K562 (cell line): ENCODE measurements around the gene HDC. TPM values are rescaled to one million over a fixed set of nuclear protein-coding genes. Genes with fewer than 3 reads are reported as not detected.

Experiments used
- ADNP ChIP-seq: fragments of 200-800 bp; sonication (Bioruptor generic); IDR thresholded peaks from 2 replicates; pipeline ENCODE4 v1.6.1; 2016; ENCODE audit warnings: missing genetic modification characterization, missing compliant biosample characterization
- ARID1B ChIP-seq: fragments of 450-650 bp; IDR thresholded peaks from 2 replicates; pipeline ENCODE4 v1.6.1; 2016; ENCODE audit warnings: antibody characterized with exemption, mild to moderate bottlenecking, inconsistent platforms
- CBFA2T3 ChIP-seq: fragments of 450-650 bp; IDR thresholded peaks from 2 replicates; pipeline ENCODE4 v1.6.1; 2017
- CCNT2 ChIP-seq: IDR thresholded peaks from 2 replicates; pipeline ENCODE4 v1.6.1; 2011; ENCODE audit warnings: borderline replicate concordance, low read depth, mild to moderate bottlenecking, moderate library complexity, mixed read lengths, low read length; ENCODE audit not compliant: insufficient read length; ENCODE audit errors: extremely low read depth
- FOSL1 ChIP-seq: fragments of 200-800 bp; sonication (Bioruptor generic); conservative IDR thresholded peaks from 2 replicates; pipeline ENCODE4 v1.6.1; 2016; ENCODE audit warnings: missing genetic modification characterization, missing compliant biosample characterization
- FOXK2 ChIP-seq, 2 experiments: fragments of 450-650 bp; IDR thresholded peaks in 1 of 2; conservative IDR thresholded peaks in 1 of 2; 2 replicates each; pipeline ENCODE4 v1.6.1; 2016; ENCODE audit warnings: low read depth in 2 of 2, mild to moderate bottlenecking in 1 of 2
- GABPB2 ChIP-seq: fragments of 250-450 bp; sonication (Bioruptor Pico); conservative IDR thresholded peaks from 2 replicates; pipeline ENCODE4 v1.5.1; 2021; ENCODE audit warnings: mild to moderate bottlenecking
- ILF3 ChIP-seq: fragments of 450-650 bp; IDR thresholded peaks from 2 replicates; pipeline ENCODE4 v1.6.1; 2018; ENCODE audit warnings: antibody characterized with exemption, mild to moderate bottlenecking, moderate library complexity, borderline replicate concordance
- KLF6 ChIP-seq: fragments of 250-450 bp; sonication (Bioruptor Pico); IDR thresholded peaks from 2 replicates; pipeline ENCODE4 v1.4.0; 2020; ENCODE audit warnings: mild to moderate bottlenecking, moderate library complexity, borderline replicate concordance
- MCM2 ChIP-seq: fragments of 450-650 bp; IDR thresholded peaks from 2 replicates; pipeline ENCODE4 v1.6.1; 2017; ENCODE audit warnings: low read depth, mild to moderate bottlenecking
- MCM7 ChIP-seq, 2 experiments: fragments of 450-650 bp; IDR thresholded peaks; 2 replicates each; pipeline ENCODE4 v1.6.1; 2016 to 2018
- MEIS2 ChIP-seq: fragments of 450-650 bp; IDR thresholded peaks from 2 replicates; pipeline ENCODE4 v1.6.1; 2014; ENCODE audit warnings: mild to moderate bottlenecking; ENCODE audit not compliant: partially characterized antibody
- PML ChIP-seq: IDR thresholded peaks from 2 replicates; pipeline ENCODE4 v1.6.1; 2012; ENCODE audit warnings: low read length, inconsistent platforms
- POLR2AphosphoS5 ChIP-seq: IDR thresholded peaks from 2 replicates; pipeline ENCODE4 v1.6.1; 2011; ENCODE audit warnings: mild to moderate bottlenecking, low read depth, low read length, moderate library complexity; ENCODE audit not compliant: control insufficient read depth, insufficient read depth
- RAD51 ChIP-seq: fragments of 450-650 bp; IDR thresholded peaks from 2 replicates; pipeline ENCODE4 v1.7.1; 2016; ENCODE audit warnings: low read depth, mild to moderate bottlenecking, borderline replicate concordance
- SMAD3 ChIP-seq: fragments of 450-650 bp; formaldehyde crosslinking; conservative IDR thresholded peaks from 2 replicates; pipeline ENCODE4 v1.4.0; 2020; ENCODE audit warnings: mild to moderate bottlenecking
- SMARCE1 ChIP-seq: fragments of 450-650 bp; IDR thresholded peaks from 2 replicates; pipeline ENCODE4 v1.7.1; 2016; ENCODE audit warnings: mild to moderate bottlenecking
- ZC3H8 ChIP-seq: fragments of 450-650 bp; IDR thresholded peaks from 2 replicates; pipeline ENCODE4 v1.6.1; 2017
- ZNF444 ChIP-seq: fragments of 250-450 bp; sonication (Bioruptor Pico); IDR thresholded peaks from 2 replicates; pipeline ENCODE4 v1.4.0; 2020; ENCODE audit warnings: mild to moderate bottlenecking, moderate library complexity
- polyA plus RNA-seq, 8 experiments: library from polyadenylated mRNA; depleted of rRNA in 4 of 8; stranded (reverse) in 5 of 8; unstranded in 3 of 8; fragments of >200 nt; fragmentation: Nextera tagmentation in 2 of 8; fragmentation: Illumina TruSeq in 1 of 8; extraction: Ambion mirVana in 2 of 8; extraction: Trizol in 1 of 8; gene quantifications; 2 replicates each; pipeline versions ENCODE4 v1.2.1 to v1.2.3, GENCODE V29; 2011 to 2014; ENCODE audit warnings: inconsistent platforms in 1 of 8, missing spikeins in 1 of 8
- total RNA-seq, 7 experiments: library from RNA; depleted of rRNA in 6 of 7; stranded (reverse); fragments of >200 nt in 6 of 7; fragmentation: Illumina TruSeq in 2 of 7; extraction: Trizol in 2 of 7; gene quantifications; 2 replicates each; pipeline versions ENCODE4 v1.2.1 to v1.2.3, GENCODE V29; 2011 to 2021; ENCODE audit warnings: low replicate concordance in 1 of 7
- TF ChIP-seq, protein P1 (sequence below): IDR thresholded peaks from 2 replicates; pipeline ENCODE4 v1.6.1; 2014; ENCODE audit warnings: antibody characterized with exemption
- TF ChIP-seq, protein P2 (sequence below), 3 experiments: fragments of 200-800 bp in 1 of 3; fragments of 250-450 bp in 1 of 3; fragments of 450-650 bp in 1 of 3; sonication (Bioruptor Pico) in 1 of 3; sonication (Bioruptor generic) in 1 of 3; formaldehyde crosslinking in 1 of 3; IDR thresholded peaks; 2 replicates each; pipeline versions ENCODE4 v1.6.1 to v1.8.0; 2016 to 2022; ENCODE audit warnings: mild to moderate bottlenecking in 2 of 3, missing genetic modification characterization in 2 of 3, missing compliant biosample characterization in 1 of 3, moderate library complexity in 1 of 3
- TF ChIP-seq, protein P3 (sequence below): fragments of 450-650 bp; IDR thresholded peaks from 2 replicates; pipeline ENCODE4 v1.6.1; 2016

Gene HDC
- total and polyA plus RNA-seq, 9 of the 15 experiments (the other 6 are each of a cell fraction or from before 2014, with no cell fraction given), result 0.26 to 5.3 (median 0.99) TPM

DNA sequence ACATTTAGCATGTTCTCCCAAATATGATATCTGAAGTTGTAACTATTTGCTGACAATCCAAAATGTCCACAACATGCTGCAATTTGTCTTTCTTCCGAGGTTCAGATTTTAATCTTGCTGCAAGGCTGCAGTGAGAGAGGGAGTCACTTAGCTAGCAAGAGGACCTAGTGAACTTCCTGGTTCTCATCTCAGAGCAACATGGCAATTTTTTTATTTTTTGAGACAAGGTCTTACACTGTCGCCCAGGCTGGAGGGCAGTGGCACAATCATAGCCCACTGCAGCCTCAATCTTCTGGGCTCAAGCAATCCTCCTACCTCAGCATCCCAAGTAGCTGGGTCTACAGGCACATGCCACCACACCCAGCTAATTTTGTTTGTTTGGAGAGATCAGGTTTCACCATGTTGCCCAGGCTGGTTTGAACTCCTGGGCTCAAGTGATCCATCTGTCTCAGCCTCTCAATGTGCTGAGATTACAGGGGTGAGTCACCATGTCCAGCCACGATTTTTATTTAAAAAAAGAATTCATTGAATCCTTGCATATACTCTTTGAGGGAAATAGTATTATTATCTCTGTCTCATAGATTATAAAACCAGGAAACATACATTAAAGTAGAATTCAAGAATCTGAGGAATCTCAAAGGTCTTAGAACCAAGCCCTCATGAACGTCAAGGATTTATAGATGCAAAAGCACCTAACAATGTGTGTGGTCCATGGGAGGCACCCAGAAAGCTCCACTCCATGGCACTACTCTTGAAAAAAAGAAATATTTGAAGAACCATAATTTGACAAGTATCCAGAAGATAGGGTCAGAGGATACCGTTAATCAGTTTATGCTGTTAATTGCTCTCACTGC lies 9.1 kb downstream of the HDC start (continued):
- TF ChIP-seq, protein P1, sequence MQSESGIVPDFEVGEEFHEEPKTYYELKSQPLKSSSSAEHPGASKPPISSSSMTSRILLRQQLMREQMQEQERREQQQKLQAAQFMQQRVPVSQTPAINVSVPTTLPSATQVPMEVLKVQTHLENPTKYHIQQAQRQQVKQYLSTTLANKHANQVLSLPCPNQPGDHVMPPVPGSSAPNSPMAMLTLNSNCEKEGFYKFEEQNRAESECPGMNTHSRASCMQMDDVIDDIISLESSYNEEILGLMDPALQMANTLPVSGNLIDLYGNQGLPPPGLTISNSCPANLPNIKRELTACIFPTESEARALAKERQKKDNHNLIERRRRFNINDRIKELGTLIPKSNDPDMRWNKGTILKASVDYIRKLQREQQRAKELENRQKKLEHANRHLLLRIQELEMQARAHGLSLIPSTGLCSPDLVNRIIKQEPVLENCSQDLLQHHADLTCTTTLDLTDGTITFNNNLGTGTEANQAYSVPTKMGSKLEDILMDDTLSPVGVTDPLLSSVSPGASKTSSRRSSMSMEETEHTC, result no peak
- no peak for TF ChIP-seq ZNF444 (CRISPR knock-in tag)
- no peak for TF ChIP-seq MCM7 (IDR thresholded peaks at IDR 0.05)
- TF ChIP-seq POLR2AphosphoS5, result no peak
- TF ChIP-seq MCM2, result no peak
- 0 out of 4 replicates have a peak, but pooled peaks of 1 of the 2 experiments have one; percentile 20 for TF ChIP-seq FOXK2 (conservative IDR thresholded peaks at IDR 0.05 in 1 of 2, IDR thresholded peaks at IDR 0.05 in 1 of 2; ENCODE audit: low read depth in 2 of 2)
- TF ChIP-seq KLF6 (CRISPR knock-in tag), result 0 out of 2 replicates have a peak, but pooled peaks have one; percentile 3
- no peak for TF ChIP-seq PML
- peak; percentile 52 for TF ChIP-seq CBFA2T3
- TF ChIP-seq RAD51, result no peak
- TF ChIP-seq ARID1B, result 0 out of 2 replicates have a peak, but pooled peaks have one; percentile 24
- TF ChIP-seq ILF3, result no peak
- no peak for TF ChIP-seq SMAD3
- TF ChIP-seq, protein P2, sequence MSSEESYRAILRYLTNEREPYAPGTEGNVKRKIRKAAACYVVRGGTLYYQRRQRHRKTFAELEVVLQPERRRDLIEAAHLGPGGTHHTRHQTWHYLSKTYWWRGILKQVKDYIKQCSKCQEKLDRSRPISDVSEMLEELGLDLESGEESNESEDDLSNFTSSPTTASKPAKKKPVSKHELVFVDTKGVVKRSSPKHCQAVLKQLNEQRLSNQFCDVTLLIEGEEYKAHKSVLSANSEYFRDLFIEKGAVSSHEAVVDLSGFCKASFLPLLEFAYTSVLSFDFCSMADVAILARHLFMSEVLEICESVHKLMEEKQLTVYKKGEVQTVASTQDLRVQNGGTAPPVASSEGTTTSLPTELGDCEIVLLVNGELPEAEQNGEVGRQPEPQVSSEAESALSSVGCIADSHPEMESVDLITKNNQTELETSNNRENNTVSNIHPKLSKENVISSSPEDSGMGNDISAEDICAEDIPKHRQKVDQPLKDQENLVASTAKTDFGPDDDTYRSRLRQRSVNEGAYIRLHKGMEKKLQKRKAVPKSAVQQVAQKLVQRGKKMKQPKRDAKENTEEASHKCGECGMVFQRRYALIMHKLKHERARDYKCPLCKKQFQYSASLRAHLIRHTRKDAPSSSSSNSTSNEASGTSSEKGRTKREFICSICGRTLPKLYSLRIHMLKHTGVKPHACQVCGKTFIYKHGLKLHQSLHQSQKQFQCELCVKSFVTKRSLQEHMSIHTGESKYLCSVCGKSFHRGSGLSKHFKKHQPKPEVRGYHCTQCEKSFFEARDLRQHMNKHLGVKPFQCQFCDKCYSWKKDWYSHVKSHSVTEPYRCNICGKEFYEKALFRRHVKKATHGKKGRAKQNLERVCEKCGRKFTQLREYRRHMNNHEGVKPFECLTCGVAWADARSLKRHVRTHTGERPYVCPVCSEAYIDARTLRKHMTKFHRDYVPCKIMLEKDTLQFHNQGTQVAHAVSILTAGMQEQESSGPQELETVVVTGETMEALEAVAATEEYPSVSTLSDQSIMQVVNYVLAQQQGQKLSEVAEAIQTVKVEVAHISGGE (CRISPR knock-in tag; IDR thresholded peaks at IDR 0.05), result peak in 1 of 3 experiments; percentile 36; a peak in 1 of 6 replicates
- no peak for TF ChIP-seq GABPB2
- no peak for TF ChIP-seq ZC3H8
- no peak for TF ChIP-seq SMARCE1
- peak; percentile 70 for TF ChIP-seq FOSL1 (tag)
- TF ChIP-seq, protein P3, sequence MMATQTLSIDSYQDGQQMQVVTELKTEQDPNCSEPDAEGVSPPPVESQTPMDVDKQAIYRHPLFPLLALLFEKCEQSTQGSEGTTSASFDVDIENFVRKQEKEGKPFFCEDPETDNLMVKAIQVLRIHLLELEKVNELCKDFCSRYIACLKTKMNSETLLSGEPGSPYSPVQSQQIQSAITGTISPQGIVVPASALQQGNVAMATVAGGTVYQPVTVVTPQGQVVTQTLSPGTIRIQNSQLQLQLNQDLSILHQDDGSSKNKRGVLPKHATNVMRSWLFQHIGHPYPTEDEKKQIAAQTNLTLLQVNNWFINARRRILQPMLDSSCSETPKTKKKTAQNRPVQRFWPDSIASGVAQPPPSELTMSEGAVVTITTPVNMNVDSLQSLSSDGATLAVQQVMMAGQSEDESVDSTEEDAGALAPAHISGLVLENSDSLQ, result 0 out of 2 replicates have a peak, but pooled peaks have one; percentile 9
- TF ChIP-seq MEIS2, result peak; percentile 13
- TF ChIP-seq ADNP (tag), result 0 out of 2 replicates have a peak, but pooled peaks have one; percentile 31
- TF ChIP-seq CCNT2, result no peak
